ENCODE measurements around the gene URB2.
"Not testable (repeated sequence)": the region's sequence is repeated elsewhere in the genome, so short reads cannot be mapped to it uniquely, and the experiment has no call there.

The URB2 gene

DNA sequence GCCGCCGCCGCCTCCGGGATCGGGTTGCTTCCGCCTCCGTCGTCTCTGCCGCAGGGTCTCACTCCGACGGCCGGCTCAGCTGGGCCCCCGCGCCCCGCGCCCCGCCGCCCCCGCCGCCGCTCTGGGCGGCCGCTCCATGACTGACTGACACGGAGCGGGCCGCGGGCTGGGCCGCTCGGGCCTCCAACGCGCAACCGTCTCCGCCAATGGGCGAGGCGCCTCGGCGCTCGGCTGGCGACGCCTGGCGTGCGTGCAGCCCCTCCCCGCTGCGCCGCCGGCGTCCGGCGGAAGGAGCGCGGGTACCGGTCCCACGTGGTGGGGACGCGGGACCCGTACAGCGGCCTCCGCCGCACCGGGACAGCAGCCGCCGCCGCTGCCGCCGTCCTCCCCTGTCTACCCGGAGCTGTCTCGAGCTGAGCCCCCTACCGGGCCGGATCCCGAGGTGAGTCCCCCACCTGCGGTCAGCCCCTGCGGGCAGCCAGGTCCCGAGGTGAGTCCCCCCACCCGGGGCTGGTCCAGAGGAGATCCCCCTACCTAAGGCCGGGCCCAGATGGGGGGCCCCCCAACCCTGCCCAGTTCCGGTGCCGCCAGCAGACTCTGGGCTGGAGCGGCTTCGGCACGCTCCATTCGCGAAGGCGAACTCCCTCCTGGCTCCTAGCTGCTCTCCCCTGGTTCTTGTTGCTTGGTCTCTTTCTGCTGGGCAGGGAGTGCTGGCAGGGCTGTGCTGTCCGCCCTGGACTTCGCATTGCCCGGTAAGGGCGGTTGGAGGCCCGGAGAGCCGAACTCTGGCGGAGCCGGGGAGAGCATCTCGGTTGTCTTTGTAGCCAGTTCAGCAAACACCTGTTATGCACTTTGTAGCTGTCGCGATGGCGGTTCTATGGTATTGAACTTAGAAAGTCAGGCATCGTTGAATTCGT lies at the start of gene URB2, which contains the start of gene TAF5L:
URB2 (plus strand) TSS at position 333 of the 917 bp plus-strand sequence. CDS start 1,387 bp downstream, outside the sequence.
TAF5L (minus strand) TSS at position 208 of the 917 bp plus-strand sequence. CDS start 11,640 bp downstream, outside the sequence.
- DNase-seq = peak; percentile 89

DNA sequence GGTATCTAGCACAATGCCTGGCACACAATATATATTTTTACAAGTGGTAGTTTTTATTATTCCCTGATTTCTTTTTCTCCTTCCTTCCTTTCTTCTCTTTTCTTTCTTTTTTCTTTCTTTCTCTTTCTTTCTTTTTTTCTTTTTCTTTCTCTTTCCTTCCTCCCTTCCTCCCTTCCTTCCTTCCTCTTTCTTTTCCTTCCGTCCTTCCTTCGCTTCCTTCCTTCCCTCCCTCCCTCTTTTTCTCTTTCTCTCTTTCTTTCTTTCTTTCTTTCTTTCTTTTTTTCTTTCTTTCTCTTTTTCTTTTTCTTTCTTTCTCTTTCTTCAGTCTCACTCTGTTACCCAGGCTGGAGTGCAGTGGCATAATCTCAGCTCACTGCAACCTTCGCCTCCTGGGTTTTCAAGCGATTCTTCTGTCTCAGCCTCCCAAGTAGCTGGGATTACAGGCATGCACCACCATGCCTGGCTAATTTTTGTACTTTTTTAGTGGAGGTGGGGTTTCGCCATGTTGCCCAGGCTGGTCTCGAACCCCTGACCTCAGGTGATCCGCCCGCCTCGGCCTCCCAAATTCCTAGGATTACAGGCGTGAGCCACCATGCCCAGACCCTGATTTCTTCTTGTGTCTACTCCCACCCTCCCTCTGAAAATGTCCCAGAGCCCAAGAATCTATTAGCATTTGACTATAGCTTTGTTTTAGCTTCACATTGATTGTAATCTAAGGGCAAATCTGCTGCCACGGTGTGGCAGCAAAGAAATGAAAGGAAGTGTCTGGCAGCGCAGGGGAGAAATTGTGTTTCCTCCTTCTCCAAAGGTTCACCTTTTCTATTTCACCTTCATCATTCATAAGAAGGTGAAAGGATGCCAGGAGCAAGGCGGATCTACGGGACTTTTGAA lies 47.6 kb upstream of the URB2 start:
- no peak for DNase-seq

DNA sequence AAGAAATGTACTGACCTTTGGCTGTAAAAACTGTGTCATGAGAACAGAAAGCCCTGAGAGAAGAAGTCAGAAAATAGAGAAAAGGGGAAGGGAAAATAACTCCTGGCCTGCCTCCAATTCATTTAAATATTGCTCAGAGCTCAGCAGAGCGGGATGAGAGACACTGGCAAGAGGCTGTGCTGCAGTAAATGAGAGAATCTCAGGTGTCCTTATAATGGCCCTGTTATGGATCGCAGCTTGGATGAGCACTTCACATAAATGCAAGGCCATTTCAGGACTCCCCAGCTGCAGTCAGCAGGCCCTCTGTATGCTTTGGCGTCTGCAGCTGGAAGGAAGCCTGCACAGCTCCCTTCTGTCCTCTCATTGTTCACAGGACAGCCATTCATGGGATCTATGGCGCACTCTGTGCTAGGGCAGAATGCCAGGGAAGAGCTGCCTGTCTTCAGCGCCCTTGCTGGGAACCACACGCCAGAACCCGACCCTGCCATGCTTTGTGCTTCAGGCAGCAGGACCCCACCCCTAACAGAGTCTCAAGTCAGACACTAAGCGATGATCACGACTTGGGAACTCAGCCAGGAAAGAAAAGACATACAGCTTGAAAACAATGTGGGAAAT lies 46.9 kb upstream of the URB2 start:
- peak; percentile 54 for DNase-seq

DNA sequence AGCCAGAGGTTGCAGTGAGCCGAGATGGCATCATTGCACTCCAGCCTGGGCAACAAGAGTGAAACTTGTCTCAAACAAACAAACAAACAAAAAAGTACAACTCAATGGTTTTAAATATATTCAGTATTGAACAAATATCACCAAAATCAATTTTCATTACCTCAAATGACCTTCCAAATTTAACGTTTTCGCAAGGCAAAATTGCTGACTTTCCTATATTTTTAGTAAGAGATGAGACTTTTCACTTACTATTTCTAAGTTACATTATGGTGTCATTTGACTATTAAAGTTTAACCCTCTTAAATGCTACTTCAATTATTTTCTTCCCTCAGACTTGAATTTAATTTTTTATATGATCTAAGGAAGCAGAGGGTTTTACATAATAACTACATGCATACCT lies 44.6 kb upstream of the URB2 start:
- DNase-seq = no peak

DNA sequence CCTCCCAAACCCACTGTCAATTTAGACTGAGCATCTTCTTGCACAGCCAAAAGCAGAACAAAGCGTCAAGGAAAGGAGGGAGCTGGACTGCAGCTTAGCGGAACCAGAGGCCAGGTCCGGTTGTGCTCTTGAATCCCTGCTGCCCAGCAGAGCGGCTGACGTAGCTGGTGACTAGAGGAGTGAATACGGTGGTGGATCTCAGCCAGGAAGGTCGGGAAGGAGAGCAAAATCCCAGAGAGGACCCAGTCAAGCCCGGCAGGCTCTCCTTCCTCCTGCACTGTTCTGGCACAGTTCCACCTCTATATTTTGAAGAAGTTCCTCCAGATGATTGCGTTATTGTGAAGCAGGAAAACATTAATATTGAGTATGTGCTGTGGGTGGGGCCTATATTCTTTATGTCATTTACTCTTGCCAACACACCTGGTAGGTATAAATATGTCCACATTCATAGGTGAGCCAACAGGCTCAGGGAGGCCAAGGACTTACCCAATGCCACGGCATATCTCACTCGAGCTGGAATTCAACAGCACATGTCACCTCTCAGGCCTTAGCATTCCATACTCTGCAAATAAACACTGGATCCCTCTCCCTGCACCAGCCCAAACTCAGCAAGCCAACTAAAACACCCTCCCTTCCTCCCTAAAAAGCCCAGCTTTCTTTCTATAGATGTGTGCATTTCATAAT lies 43.9 kb upstream of the URB2 start:
- DNase-seq = no peak

DNA sequence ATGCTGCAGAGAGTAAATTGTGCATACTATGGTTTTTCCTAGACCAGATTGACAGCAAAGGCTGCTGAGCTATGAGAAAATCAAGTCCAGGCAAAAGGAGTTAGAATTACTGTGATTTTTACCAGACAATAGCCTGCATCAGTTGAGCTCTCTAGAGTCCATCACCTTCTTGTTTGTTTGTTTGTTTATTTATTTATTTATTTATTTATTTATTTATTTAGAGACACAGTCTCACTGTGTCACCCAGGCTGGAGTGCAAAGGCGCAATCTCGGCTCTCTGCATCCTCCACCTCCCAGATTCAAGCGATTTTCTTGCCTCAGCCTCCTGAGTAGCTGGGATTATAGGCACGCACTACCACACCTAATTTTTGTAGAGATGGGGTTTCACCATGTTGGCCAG lies 43.3 kb upstream of the URB2 start:
- no peak for DNase-seq

- DNase-seq = no peak
These were observed 40.7 kb upstream of the URB2 start for GRCh38 chr1:229585338-229585737.

DNA sequence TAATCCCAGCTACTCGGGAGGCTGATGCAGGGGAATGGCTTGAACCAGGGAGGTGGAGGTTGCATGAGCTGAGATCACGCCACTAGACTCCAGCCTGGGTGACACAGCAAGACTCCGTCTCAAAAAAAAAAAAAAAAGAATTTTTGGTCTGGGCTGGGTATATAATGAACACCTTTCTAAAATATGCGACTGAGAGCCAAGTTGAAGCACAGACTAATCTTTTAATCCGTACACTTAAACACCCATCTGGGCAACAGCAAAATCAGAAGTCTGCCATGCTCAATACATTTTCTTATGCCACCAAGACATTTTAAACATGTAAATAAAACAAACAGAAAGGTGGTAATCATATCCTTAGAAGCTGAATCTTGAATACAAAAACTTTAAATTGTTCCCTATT lies 35.9 kb upstream of the URB2 start:
- no peak for DNase-seq

DNA sequence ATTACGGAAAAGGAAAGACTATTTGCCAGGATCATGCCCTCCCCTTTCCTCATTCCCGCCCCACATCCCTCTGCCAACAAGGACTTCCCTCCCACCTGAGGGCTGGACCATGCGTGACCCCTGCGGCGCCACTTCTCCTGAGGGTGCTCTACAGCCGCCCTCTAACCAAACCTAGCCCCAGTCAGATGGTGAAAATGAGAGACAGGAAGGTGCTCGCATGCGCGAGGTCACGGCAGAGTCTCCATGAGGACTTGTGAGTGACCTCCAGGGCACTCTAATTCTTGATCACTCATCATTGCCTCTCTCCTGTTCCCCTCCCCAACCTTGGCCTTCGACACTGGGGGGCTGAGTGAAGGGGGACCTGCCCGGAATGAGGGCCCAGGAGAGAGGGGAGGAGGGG lies 32.2 kb upstream of the URB2 start:
- DNase-seq = no peak

- no peak for DNase-seq
These were observed 31.6 kb upstream of the URB2 start for GRCh38 chr1:229594227-229595008.

DNA sequence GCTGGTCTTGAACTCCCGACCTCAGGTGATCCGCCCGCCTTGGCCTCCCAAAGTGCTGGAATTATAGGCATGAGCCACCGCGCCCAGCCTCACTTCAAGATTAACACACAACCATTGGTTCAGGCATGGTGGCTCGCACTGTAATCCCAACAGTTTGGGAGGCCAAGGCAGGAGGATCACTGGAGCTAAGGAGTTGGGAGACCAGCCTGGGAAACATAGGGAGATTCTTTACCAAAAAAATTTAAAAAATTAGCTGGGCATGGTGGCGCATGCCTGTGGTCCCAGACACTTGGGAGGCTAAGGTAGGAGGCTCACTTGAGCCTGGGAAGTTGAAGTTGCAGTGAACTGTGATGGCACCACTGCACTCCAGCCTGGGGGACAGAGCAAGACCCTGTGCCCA lies 30.2 kb upstream of the URB2 start:
- DNase-seq = not testable (repeated sequence)

GRCh38 chr1:229596925-229597699 lies 28.9 kb upstream of the URB2 start:
- no peak for DNase-seq

- DNase-seq = no peak
These were observed 28.2 kb upstream of the URB2 start for GRCh38 chr1:229597877-229598276.

- DNase-seq = no peak
These were observed 26.7 kb upstream of the URB2 start for GRCh38 chr1:229599218-229599954.

DNA sequence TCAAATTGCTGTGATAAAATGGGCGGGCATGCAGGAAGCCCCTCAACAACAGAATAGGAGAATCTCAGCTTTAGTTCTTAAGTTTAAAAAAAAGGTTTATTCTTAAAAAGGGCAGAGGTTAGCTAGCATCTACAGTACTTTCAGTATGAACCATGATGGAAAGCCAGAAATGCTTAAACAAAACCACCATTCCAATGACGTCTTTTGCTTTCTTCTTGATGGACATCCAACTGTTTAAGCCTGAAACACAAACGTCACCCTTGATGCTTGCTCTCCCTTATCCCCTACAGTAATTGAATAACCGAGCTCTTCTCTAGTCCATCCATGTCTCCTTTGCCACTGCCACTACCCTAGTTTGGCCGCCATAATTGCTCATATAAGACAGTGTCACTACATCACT lies 25.8 kb upstream of the URB2 start:
- no peak for DNase-seq

GRCh38 chr1:229603371-229604005 lies 22.6 kb upstream of the URB2 start:
- no peak for DNase-seq

- no peak for DNase-seq
These were observed 18.7 kb upstream of the URB2 start for GRCh38 chr1:229607370-229607769.

DNA sequence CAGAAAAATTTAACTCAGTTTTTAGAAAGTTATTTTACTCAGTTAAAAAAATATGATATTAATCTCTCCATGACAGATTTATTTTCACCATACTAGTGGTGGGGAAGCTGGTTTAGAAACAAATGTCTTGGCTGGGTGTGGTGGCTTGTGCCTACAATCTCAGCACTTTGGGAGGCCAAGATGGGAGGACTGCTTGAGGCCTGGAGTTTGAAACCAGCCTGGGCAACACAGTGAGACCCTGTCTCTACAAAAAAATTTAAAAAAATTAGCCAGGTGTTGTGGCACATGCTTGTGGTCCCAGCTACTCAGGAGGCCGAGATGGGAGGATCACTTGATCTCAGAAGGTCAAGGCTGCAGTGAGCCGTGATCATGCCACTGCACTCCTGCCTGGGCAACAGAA lies 17.5 kb upstream of the URB2 start:
- DNase-seq = no peak

GRCh38 chr1:229613938-229614337 lies 12.1 kb upstream of the URB2 start:
- no peak for DNase-seq

GRCh38 chr1:229614701-229615100 lies 11.3 kb upstream of the URB2 start:
- DNase-seq = no peak

All from NCI-H1436 (cell line).